K562 (cell line): ENCODE results near the gene STEEP1. TPM values are rescaled to one million over a fixed set of nuclear protein-coding genes. Genes with fewer than 3 reads are reported as not detected.

Experiments
- CHD1 ChIP-seq: fragments of 200-600 bp; sonication (generic); IDR thresholded peaks from one replicate; pipeline ENCODE4 v1.6.1; 2012; ENCODE audit warnings: mild to moderate bottlenecking, moderate library complexity, low read length, inconsistent platforms
- FOXM1 ChIP-seq, 2 experiments: fragments of 450-650 bp in 1 of 2; sonication (generic) in 1 of 2; formaldehyde crosslinking in 1 of 2; IDR thresholded peaks; 2 replicates each; pipeline versions ENCODE4 v1.6.1 to v1.9.0; 2017 to 2022; ENCODE audit warnings: low read depth in 2 of 2, mild to moderate bottlenecking in 2 of 2, missing genetic modification reagents in 1 of 2, moderate library complexity in 1 of 2
- HMGN3 ChIP-seq: IDR thresholded peaks from 2 replicates; pipeline ENCODE4 v1.6.1; 2011; ENCODE audit warnings: borderline replicate concordance, low read depth, mild to moderate bottlenecking, mixed read lengths, low read length; ENCODE audit not compliant: insufficient read length; ENCODE audit errors: extremely low read depth
- HNRNPL ChIP-seq: fragments of 200-400 bp; formaldehyde crosslinking; IDR thresholded peaks from 2 replicates; pipeline ENCODE4 v1.6.1; 2017; ENCODE audit warnings: low read depth, mild to moderate bottlenecking, low read length
- NCOA2 ChIP-seq, 2 experiments: fragments of 450-650 bp; IDR thresholded peaks; 2 replicates each; pipeline ENCODE4 v1.6.1; 2018; ENCODE audit warnings: mild to moderate bottlenecking in 2 of 2, moderate library complexity in 1 of 2; ENCODE audit not compliant: partially characterized antibody in 2 of 2
- NCOR1 ChIP-seq: fragments of 450-650 bp; IDR thresholded peaks from 2 replicates; pipeline ENCODE4 v1.6.1; 2016; ENCODE audit warnings: mild to moderate bottlenecking, moderate library complexity
- NR2C1 ChIP-seq, 2 experiments: fragments of 450-650 bp; IDR thresholded peaks; 2 replicates each; pipeline ENCODE4 v1.6.1; 2017; ENCODE audit warnings: mild to moderate bottlenecking in 2 of 2, antibody characterized with exemption in 1 of 2, inconsistent platforms in 1 of 2, missing compliant biosample characterization in 1 of 2, missing genetic modification characterization in 1 of 2
- POLR2AphosphoS2 ChIP-seq: IDR thresholded peaks from 2 replicates; pipeline ENCODE4 v1.6.1; 2012; ENCODE audit warnings: low read length, improper control_type of control experiment
- SIN3B ChIP-seq: fragments of 450-650 bp; IDR thresholded peaks from 2 replicates; pipeline ENCODE4 v1.6.1; 2017; ENCODE audit warnings: low read depth, mild to moderate bottlenecking, moderate library complexity
- TAF9B ChIP-seq: fragments of 450-650 bp; IDR thresholded peaks from 2 replicates; pipeline ENCODE4 v1.6.1; 2018; ENCODE audit warnings: mild to moderate bottlenecking; ENCODE audit not compliant: partially characterized antibody
- TBP ChIP-seq: optimal IDR thresholded peaks from 2 replicates; pipeline ENCODE3; 2011; ENCODE audit warnings: low read depth, low read length, improper control_type of control experiment
- ZFX ChIP-seq: sonication (generic); formaldehyde crosslinking; IDR thresholded peaks from 2 replicates; pipeline ENCODE4 v1.8.0; 2022; ENCODE audit warnings: mild to moderate bottlenecking, missing genetic modification reagents, moderate library complexity
- ZNF778 ChIP-seq: fragments of 450-650 bp; formaldehyde crosslinking; IDR thresholded peaks from 2 replicates; pipeline ENCODE4 v1.4.0; 2020; ENCODE audit warnings: mild to moderate bottlenecking, moderate library complexity
- polyA plus RNA-seq, 8 experiments: library from polyadenylated mRNA; depleted of rRNA in 4 of 8; stranded (reverse) in 5 of 8; unstranded in 3 of 8; fragments of >200 nt; fragmentation: Nextera tagmentation in 2 of 8; fragmentation: Illumina TruSeq in 1 of 8; extraction: Ambion mirVana in 2 of 8; extraction: Trizol in 1 of 8; gene quantifications; 2 replicates each; pipeline versions ENCODE4 v1.2.1 to v1.2.3, GENCODE V29; 2011 to 2014; ENCODE audit warnings: inconsistent platforms in 1 of 8, missing spikeins in 1 of 8
- total RNA-seq, 7 experiments: library from RNA; depleted of rRNA in 6 of 7; stranded (reverse); fragments of >200 nt in 6 of 7; fragmentation: Illumina TruSeq in 2 of 7; extraction: Trizol in 2 of 7; gene quantifications; 2 replicates each; pipeline versions ENCODE4 v1.2.1 to v1.2.3, GENCODE V29; 2011 to 2021; ENCODE audit warnings: low replicate concordance in 1 of 7
- TF ChIP-seq, protein P1 (sequence below), 2 experiments: fragments of 450-650 bp; IDR thresholded peaks; 2 replicates each; pipeline ENCODE4 v1.6.1; 2016; ENCODE audit warnings: mild to moderate bottlenecking in 2 of 2, borderline replicate concordance in 1 of 2, low read depth in 1 of 2, moderate library complexity in 1 of 2
- TF ChIP-seq, protein P2 (sequence below): conservative IDR thresholded peaks from 2 replicates; pipeline ENCODE4 v1.6.1; 2011; ENCODE audit warnings: low read depth, mild to moderate bottlenecking, low read length; ENCODE audit not compliant: control insufficient read depth

The STEEP1 gene
- total and polyA plus RNA-seq, 9 of the 15 experiments (the other 6 are each of a cell fraction or from before 2014, with no cell fraction given), result 15.0 to 73.7 (median 40.3) TPM

DNA sequence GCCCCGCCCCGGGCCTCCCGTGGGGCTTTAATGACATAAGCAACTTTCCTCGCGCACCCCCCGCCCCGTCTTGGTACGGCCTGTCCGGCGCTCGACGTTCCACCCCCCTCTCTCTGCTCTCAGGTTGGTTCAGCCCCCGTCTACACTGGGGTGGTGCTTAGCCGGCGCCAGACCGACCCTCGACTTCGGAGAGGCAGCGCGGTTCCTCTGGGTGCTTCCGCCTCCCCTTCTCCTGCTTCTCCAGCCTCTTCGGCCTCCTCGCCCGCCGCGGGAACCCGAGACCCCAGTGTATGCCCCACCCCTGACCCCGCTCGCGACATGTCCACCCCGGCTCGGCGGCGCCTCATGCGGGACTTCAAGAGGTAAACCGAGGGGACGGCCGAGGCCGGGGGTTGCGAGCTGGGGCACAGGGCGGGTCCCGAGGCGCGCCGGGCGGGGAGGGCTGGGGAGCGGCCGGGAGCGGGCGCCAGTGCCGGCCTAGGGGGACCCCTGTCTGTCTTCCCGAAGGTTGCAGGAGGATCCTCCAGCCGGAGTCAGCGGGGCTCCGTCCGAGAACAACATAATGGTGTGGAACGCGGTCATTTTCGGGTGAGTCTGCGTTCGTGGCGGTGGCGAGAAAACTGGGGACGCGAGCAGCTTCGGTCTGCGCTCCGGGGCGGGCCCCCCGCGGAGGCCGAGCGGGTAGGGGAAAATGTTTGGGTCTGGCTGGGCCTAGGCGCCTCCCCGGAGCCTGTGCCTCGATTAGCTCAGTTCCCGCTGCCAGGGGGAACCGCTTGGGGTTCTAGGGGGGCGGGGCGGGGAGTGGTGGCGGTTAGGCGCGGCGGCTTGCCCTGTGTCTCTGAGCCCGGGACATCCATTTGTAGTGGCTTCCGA, 9.4 kb upstream of the STEEP1 start, which contains the start of gene UBE2A (continued):
- peak; percentile 86 for TF ChIP-seq TAF9B
- peak; percentile 51; the same call in 1 of the 2 replicates for TF ChIP-seq SIN3B
- TF ChIP-seq CHD1, result peak; percentile 67
- peak; percentile 17; the same call in 1 of the 2 replicates for TF ChIP-seq NCOR1
- TF ChIP-seq NCOA2 (IDR thresholded peaks at IDR 0.05; ENCODE audit: partially characterized antibody in 2 of 2), result no peak
- TF ChIP-seq ZFX (CRISPR knock-in tag), result peak; percentile 98
- peak; percentile 54; the same call in 1 of the 2 replicates for TF ChIP-seq POLR2AphosphoS2
- no peak for TF ChIP-seq NR2C1 (IDR thresholded peaks at IDR 0.05)
- peak; percentile 13; the same call in 1 of the 2 replicates for TF ChIP-seq NR2C1 (tag; IDR thresholded peaks at IDR 0.05)
- TF ChIP-seq, protein P1, sequence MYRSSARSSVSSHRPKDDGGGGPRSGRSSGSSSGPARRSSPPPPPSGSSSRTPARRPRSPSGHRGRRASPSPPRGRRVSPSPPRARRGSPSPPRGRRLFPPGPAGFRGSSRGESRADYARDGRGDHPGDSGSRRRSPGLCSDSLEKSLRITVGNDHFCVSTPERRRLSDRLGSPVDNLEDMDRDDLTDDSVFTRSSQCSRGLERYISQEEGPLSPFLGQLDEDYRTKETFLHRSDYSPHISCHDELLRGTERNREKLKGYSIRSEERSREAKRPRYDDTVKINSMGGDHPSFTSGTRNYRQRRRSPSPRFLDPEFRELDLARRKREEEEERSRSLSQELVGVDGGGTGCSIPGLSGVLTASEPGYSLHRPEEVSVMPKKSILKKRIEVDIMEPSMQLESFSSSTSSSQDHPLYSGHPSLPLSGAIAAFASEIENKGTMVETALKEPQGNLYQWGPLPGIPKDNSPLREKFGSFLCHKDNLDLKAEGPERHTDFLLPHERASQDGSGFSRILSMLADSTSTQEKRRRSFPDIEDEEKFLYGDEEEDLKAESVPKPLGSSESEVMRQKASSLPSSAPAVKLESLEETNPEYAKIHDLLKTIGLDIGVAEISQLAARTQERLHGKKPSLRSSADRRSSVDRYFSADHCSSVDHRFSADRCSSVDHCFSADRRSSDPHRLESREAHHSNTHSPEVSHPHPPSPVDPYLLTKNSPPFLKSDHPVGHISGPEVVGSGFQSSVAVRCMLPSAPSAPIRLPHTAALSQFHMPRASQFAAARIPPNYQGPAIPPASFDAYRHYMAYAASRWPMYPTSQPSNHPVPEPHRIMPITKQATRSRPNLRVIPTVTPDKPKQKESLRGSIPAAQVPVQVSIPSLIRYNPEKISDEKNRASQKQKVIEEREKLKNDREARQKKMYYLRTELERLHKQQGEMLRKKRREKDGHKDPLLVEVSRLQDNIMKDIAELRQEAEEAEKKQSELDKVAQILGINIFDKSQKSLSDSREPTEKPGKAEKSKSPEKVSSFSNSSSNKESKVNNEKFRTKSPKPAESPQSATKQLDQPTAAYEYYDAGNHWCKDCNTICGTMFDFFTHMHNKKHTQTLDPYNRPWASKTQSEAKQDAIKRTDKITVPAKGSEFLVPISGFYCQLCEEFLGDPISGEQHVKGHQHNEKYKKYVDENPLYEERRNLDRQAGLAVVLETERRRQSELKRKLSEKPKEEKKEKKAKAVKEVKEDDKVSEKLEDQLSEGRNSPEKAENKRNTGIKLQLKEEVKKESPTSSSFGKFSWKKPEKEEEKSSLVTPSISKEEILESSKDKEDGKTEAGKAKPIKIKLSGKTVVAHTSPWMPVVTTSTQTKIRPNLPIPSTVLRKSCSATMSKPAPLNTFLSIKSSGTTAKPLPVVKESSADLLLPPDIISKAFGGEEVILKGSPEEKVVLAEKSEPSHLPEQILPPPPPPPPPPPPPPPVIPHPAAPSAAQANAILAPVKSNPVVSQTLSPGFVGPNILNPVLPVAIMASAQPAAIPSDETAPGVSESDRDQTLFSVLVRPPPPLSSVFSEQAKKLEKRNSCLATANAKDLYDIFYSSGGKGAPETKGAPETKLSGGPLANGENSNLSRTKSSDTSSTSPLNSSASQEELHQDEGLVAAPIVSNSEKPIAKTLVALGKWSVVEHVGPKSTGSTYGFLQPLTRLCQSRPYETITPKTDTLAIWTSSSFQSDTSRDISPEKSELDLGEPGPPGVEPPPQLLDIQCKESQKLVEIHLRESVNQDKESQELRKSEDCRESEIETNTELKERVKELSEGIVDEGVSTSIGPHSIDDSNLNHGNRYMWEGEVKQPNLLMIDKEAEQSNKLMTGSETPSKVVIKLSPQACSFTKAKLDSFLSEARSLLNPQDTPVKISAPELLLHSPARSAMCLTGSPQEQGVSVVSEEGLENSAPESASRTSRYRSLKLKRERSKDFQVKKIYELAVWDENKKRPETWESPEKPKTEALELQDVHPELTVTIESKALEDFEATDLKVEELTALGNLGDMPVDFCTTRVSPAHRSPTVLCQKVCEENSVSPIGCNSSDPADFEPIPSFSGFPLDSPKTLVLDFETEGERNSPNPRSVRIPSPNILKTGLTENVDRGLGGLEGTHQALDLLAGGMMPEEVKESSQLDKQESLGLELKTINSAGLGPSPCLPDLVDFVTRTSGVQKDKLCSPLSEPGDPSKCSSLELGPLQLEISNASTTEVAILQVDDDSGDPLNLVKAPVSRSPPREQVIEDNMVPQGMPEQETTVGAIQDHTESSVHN (IDR thresholded peaks at IDR 0.05; ENCODE audit: borderline replicate concordance in 1 of 2, low read depth in 1 of 2), result no peak
- TF ChIP-seq ZNF778 (CRISPR knock-in tag), result no peak
- peak; percentile 97 for TF ChIP-seq TBP
- no peak for TF ChIP-seq FOXM1 (IDR thresholded peaks at IDR 0.05; ENCODE audit: low read depth)
- peak; percentile 66; the same call in 1 of the 2 replicates for TF ChIP-seq FOXM1 (CRISPR knock-in tag; IDR thresholded peaks at IDR 0.05; ENCODE audit: low read depth)
- TF ChIP-seq, protein P2, sequence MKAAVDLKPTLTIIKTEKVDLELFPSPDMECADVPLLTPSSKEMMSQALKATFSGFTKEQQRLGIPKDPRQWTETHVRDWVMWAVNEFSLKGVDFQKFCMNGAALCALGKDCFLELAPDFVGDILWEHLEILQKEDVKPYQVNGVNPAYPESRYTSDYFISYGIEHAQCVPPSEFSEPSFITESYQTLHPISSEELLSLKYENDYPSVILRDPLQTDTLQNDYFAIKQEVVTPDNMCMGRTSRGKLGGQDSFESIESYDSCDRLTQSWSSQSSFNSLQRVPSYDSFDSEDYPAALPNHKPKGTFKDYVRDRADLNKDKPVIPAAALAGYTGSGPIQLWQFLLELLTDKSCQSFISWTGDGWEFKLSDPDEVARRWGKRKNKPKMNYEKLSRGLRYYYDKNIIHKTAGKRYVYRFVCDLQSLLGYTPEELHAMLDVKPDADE, result no peak
- peak; percentile 66 for TF ChIP-seq HMGN3
- no peak for TF ChIP-seq HNRNPL
